Right lobe of liver (tissue), 6 donors: ENCODE results near the gene WDR88. TPM values are rescaled to one million over a fixed set of nuclear protein-coding genes. Genes with fewer than 3 reads are reported as not detected.

Experiments used
- ATAC-seq, 4 donors: fragments of 200-7000 bp; cut with Tn5 transposase; one replicate each; pipeline ENCODE4 v1.9.1; 2020; ENCODE audit warnings: mild to moderate bottlenecking in 4 of 4, moderate library complexity in 4 of 4
- DNase-seq, 3 donors: peaks; one replicate each; pipeline ENCODE4 v3.0.0-alpha.2; 2020
- H3K27ac ChIP-seq, 3 donors: fragments of 200-600 bp; one replicate each; pipeline ENCODE4 v1.8.0; 2022
- H3K27me3 ChIP-seq, 2 donors: fragments of 200-600 bp; one replicate each; pipeline ENCODE4 v1.8.0; 2022
- H3K36me3 ChIP-seq, 4 donors: fragments of 200-600 bp; sonication (generic) in 1 of 4; one replicate each; pipeline versions ENCODE4 v1.5.1 to v1.8.0; 2017 to 2022; ENCODE audit warnings: control low read depth in 1 of 4
- H3K4me1 ChIP-seq, 4 donors: fragments of 200-600 bp; sonication (generic) in 1 of 4; one replicate each; pipeline versions ENCODE4 v1.5.1 to v1.8.0; 2017 to 2022; ENCODE audit warnings: control low read depth in 1 of 4
- H3K4me3 ChIP-seq, 3 donors: fragments of 200-600 bp; one replicate each; pipeline ENCODE4 v1.8.0; 2022
- H3K9me3 ChIP-seq, 4 donors: fragments of 200-600 bp; sonication (generic) in 1 of 4; one replicate each; pipeline versions ENCODE4 v1.5.1 to v1.8.0; 2017 to 2022; ENCODE audit warnings: control low read depth in 1 of 4
- CTCF ChIP-seq, 4 donors: fragments of 200-600 bp in 3 of 4; fragments of 450-650 bp in 1 of 4; IDR thresholded peaks; one replicate each; pipeline versions ENCODE4 v1.5.1 to v1.8.0; 2016 to 2022; ENCODE audit warnings: antibody characterized with exemption in 4 of 4, mild to moderate bottlenecking in 2 of 4
- POLR2A ChIP-seq: fragments of 450-650 bp; IDR thresholded peaks from one replicate; pipeline ENCODE4 v1.6.1; 2017; ENCODE audit warnings: antibody characterized with exemption, mild to moderate bottlenecking
- WGBS: methylation state at CpG from one replicate; pipeline ENCODE4 v1.1.6; 2018; ENCODE audit warnings: low coverage, low lambda C conversion rate; ENCODE audit not compliant: insufficient coverage; ENCODE audit errors: missing lambda C conversion rate; 5-methylcytosine and 5-hydroxymethylcytosine counted together
- intact Hi-C, 2 donors: fragments of 100-400 bp; cut with DNase I; formaldehyde crosslinking; loops; one replicate each; pipeline versions ENCODE4 v1.11.2 to v1.14.1; 2022
- total RNA-seq, 6 experiments: library from RNA; depleted of rRNA in 2 of 6; stranded (reverse); fragments of >200 nt in 2 of 6; fragmentation: NEBNext Ultra II Directional in 3 of 6; extraction: Animal tissue kit (Norgen Biotek cat#: 25700) in 3 of 6; gene quantifications; one replicate each; pipeline versions ENCODE4 v1.1.0 to v1.2.4, GENCODE V29; 2016 to 2023
- donor health status: DM: no; HTN: yes; CAD: no.
- donor health status: DM: no; HTN: no; CAD: no.
- donor health status: DM: no; HTN: no; CAD: no.
- donor health status: DM: no; HTN: yes; CAD: no.
- donor health status: DM: no; HTN: yes; CAD: no.

Gene WDR88
- total RNA-seq, 6 experiments from 2014 or later = not detected

DNA sequence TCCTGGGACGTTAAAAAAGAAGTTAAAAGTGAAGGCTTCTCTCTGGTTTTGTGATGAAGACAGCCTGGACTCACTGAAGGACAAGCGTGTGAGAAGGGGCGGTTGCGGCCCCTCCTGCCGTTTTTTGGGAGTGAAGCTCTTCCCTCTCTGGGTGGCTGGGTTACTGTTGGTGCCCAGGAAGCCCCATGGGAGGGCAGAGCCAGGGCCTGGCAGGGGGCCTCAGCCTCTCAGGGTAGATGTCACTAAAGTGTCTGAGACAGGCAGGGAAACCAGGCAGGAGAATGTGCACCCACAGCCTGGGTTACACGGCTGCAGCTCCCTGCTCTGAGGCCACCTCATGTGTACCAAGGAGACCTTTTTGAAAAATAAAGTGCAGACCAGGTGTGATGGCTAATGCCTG lies 1.5 kb upstream of the WDR88 start:
- WGBS = 91% methylated on average over 6 of the region's 6 CpGs
- no peak for ATAC-seq
- Histone ChIP-seq H3K4me3 (no peak overlapping the region), H3K9me3 (no peaks in the 10 kb centered on the region), H3K36me3 (peaks cover 0 to 37% (median 10%) of the 10 kb centered on the region in 4 donors), H3K27me3 (no peaks in the 10 kb centered on the region), H3K4me1 (no peaks in the 10 kb centered on the region), H3K27ac (no peak overlapping the region)
- intact Hi-C loops = no loop called here
- peak in 1 of 3 donors; percentile 13 for DNase-seq
- no peak for TF ChIP-seq POLR2A
- TF ChIP-seq CTCF (IDR thresholded peaks at IDR 0.05) = no peak

DNA sequence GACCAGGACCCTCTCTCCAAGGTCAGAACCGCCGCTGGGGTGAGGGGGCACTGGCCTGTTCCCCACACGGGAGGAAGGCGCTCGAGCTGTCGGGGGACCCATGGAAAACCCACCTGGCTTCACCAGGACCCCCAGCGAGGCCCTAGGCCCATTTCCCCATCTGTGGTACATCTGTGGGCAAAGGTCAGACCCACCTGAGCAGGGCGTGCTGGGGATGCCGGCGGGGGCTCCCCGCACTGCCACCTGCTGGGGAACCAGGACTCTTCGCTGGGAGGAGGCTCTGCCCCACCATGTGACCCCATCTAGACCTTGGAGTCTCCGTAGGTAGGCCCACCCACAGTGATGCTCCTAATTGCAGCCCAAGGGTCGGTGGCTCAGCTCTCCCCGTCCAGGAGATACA lies 511 bp downstream of the WDR88 start:
- Histone ChIP-seq H3K9me3 (no peaks in the 10 kb centered on the region), H3K4me1 (no peaks in the 10 kb centered on the region), H3K27me3 (no peaks in the 10 kb centered on the region), H3K27ac (no peak overlapping the region), H3K36me3 (peaks cover 0 to 27% (median 8%) of the 10 kb centered on the region in 4 donors), H3K4me3 (no peak overlapping the region)
- DNase-seq = peak in 1 of 3 donors; percentile 41
- WGBS = 84% methylated on average over 3 of the region's 15 CpGs
- TF ChIP-seq POLR2A (no peak), CTCF (IDR thresholded peaks at IDR 0.05) (peak in 1 of 4 donors; percentile 9)
- ATAC-seq = peak in 2 of 4 donors; percentile 50
- intact Hi-C loops = no loop called here

DNA sequence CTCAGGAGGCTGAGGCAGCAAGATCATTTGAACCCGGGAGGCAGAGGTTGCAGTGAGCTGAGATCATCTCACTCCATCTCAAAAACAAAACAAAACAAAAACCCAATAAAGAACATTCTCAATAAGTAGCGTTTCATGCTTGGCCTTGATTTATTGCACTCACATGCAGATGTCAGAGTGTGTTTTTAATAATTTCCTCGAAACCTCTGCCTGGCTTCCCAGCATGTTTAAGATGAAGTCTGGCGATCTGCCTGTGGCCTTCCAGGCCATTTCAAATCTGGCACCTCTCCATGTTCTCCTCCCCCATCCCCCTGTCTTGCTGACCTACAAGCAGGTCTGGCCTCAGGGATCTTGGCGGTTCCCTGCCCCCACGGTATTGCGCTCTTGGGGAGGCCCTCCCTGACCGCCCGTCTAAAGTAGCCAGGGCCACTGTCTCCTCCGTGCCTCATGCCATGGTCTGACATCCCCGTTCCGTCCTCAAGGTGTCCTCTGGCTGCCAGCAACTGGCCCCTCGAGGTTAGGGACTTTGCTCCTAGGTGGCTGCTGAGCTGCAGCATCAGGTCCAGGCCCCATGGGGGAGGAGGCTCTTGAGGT lies 1.6 kb downstream of the WDR88 start:
- TF ChIP-seq POLR2A (no peak), CTCF (IDR thresholded peaks at IDR 0.05) (no peak)
- no peaks in the 10 kb centered on the region for H3K27me3 ChIP-seq
- peaks cover 0 to 19% (median 5%) of the 10 kb centered on the region in 4 donors for H3K36me3 ChIP-seq
- ATAC-seq (peak in 1 of 4 donors; percentile 21), DNase-seq (peak in 1 of 3 donors; percentile 48)
- WGBS = 39% methylated on average over 10 of the region's 13 CpGs
- no peak overlapping the region for H3K4me3 ChIP-seq
- no peak overlapping the region for H3K27ac ChIP-seq
- H3K9me3 ChIP-seq = no peaks in the 10 kb centered on the region
- intact Hi-C loops = no loop called here
- H3K4me1 ChIP-seq = no peaks in the 10 kb centered on the region

DNA sequence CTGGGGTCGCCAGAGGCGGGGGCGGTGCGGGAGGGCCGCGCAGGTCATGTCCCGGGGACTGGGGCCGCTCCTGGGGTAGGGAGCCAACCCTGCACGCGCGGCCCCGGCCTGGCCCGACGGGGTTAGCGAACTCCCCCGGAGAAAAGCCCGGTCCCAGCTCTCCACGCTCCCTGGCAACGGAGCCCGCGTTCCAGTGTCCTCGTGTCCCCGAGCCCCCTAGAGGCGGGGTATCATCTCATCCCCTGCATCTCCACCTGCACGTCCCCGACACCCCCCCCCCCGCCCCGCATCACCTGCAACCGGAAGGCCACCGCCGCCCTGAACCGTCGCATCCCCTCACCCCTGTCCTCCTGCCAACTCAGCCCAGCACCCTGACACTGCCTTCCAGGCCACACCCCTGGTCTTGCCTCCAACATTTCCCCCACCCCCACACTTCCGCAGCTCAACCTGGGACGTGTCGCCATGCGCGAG lies 2.7 kb downstream of the WDR88 start:
- DNase-seq (no peak), ATAC-seq (peak in 1 of 4 donors; percentile 18)
- Histone ChIP-seq H3K4me3 (no peak overlapping the region), H3K36me3 (peaks cover 0 to 12% (median 0%) of the 10 kb centered on the region in 4 donors), H3K27me3 (no peaks in the 10 kb centered on the region), H3K27ac (no peak overlapping the region), H3K9me3 (no peaks in the 10 kb centered on the region), H3K4me1 (no peaks in the 10 kb centered on the region)
- TF ChIP-seq CTCF (IDR thresholded peaks at IDR 0.05) (no peak), POLR2A (no peak)
- intact Hi-C loops = no loop called here
- WGBS = 15% methylated on average over 7 of the region's 38 CpGs
